MM.1S (cell line): ENCODE results near the gene SLC38A5.

Source experiments
- DNase-seq: peaks from one replicate; pipeline ENCODE4 v3.0.0-alpha.2; 2015
- H2AFZ ChIP-seq: fragments of 300-600 bp; sonication (generic); 2 replicates; pipeline ENCODE4 v1.6.0; 2016; ENCODE audit warnings: antibody characterized with exemption, low read length
- H3F3A ChIP-seq: fragments of 300-600 bp; sonication (generic); 2 replicates; pipeline ENCODE4 v1.6.1; 2016; ENCODE audit warnings: mild to moderate bottlenecking, antibody characterized with exemption, low read length, moderate library complexity, mixed read lengths; ENCODE audit not compliant: insufficient read depth
- H3K27ac ChIP-seq: fragments of 300-600 bp; sonication (generic); 2 replicates; pipeline ENCODE4 v1.5.1; 2016; ENCODE audit warnings: mild to moderate bottlenecking, low read length
- H3K27me3 ChIP-seq: fragments of 300-600 bp; sonication (generic); replicated peaks from 2 replicates; pipeline ENCODE4 v1.6.0; 2016; ENCODE audit warnings: low read length; ENCODE audit not compliant: insufficient read depth
- H3K36me3 ChIP-seq: fragments of 300-600 bp; sonication (generic); replicated peaks from 2 replicates; pipeline ENCODE4 v1.6.1; 2016; ENCODE audit warnings: mild to moderate bottlenecking, low read length, mixed read lengths; ENCODE audit not compliant: insufficient read depth
- H3K4me1 ChIP-seq: fragments of 300-600 bp; sonication (generic); 2 replicates; pipeline ENCODE4 v1.6.1; 2016; ENCODE audit warnings: low read length, mixed read lengths
- H3K4me2 ChIP-seq: fragments of 300-600 bp; sonication (generic); 2 replicates; pipeline ENCODE4 v1.6.0; 2016; ENCODE audit warnings: low read depth, low read length
- H3K4me3 ChIP-seq: fragments of 300-600 bp; sonication (generic); 2 replicates; pipeline ENCODE4 v1.5.1; 2016; ENCODE audit warnings: low read length, mixed read lengths
- H3K79me2 ChIP-seq: fragments of 300-600 bp; sonication (generic); 2 replicates; pipeline ENCODE4 v1.6.1; 2016; ENCODE audit warnings: mixed run types, low read length, mixed read lengths
- H3K9ac ChIP-seq: fragments of 300-600 bp; sonication (generic); 2 replicates; pipeline ENCODE4 v1.6.1; 2016; ENCODE audit warnings: low read length, mixed read lengths
- H3K9me2 ChIP-seq: fragments of 300-600 bp; sonication (generic); replicated peaks from 2 replicates; pipeline ENCODE4 v1.6.1; 2016; ENCODE audit warnings: mild to moderate bottlenecking, low read length, mixed read lengths; ENCODE audit not compliant: insufficient read depth
- H3K9me3 ChIP-seq: fragments of 300-600 bp; sonication (generic); replicated peaks from 2 replicates; pipeline ENCODE4 v1.6.1; 2016; ENCODE audit warnings: mild to moderate bottlenecking, low read length, mixed read lengths; ENCODE audit not compliant: insufficient read depth
- H4K20me1 ChIP-seq: fragments of 300-600 bp; sonication (generic); 2 replicates; pipeline ENCODE4 v1.6.1; 2016; ENCODE audit warnings: mild to moderate bottlenecking, low read length, moderate library complexity, mixed read lengths; ENCODE audit not compliant: insufficient read depth
- CTCF ChIP-seq: fragments of 300-600 bp; sonication (generic); IDR thresholded peaks from 2 replicates; pipeline ENCODE4 v1.5.1; 2016; ENCODE audit warnings: antibody characterized with exemption, low read length, mixed read lengths
- EZH2 ChIP-seq: fragments of 300-600 bp; sonication (generic); optimal IDR thresholded peaks from 2 replicates; pipeline ENCODE3; 2017; ENCODE audit warnings: low read depth, mild to moderate bottlenecking, antibody characterized with exemption, low read length, mixed read lengths
- EZH2phosphoT487 ChIP-seq: fragments of 300-600 bp; sonication (generic); IDR thresholded peaks from 2 replicates; pipeline ENCODE4 v1.6.1; 2018; ENCODE audit warnings: antibody characterized with exemption, low read length

SLC38A5 gene

DNA sequence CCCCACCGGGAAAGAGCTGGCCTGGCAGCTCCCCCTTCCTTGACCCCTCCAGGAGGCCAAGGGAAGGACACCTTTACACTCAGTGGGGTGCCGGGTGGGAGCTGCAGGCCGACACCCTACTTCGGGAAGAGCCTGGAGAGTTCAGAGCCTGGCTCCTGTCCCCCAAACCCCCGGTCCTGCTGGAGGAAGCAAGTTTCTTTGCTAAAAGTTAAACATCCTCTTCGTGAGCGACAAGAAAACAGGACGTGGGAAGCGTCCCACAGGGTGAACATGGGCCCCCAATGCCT lies 3.6 kb upstream of the SLC38A5 start:
- H4K20me1 ChIP-seq: no peaks in the 10 kb centered on the region
- peaks cover 40% of the 10 kb centered on the region for H3K79me2 ChIP-seq
- H3K27me3 ChIP-seq: no peaks in the 10 kb centered on the region
- H3K4me2 ChIP-seq: no peak overlapping the region
- no peaks in the 10 kb centered on the region for H3F3A ChIP-seq
- no peaks in the 10 kb centered on the region for H3K9me2 ChIP-seq
- no peak overlapping the region for H2AFZ ChIP-seq
- no peak overlapping the region for H3K9ac ChIP-seq
- no peaks in the 10 kb centered on the region for H3K36me3 ChIP-seq
- TF ChIP-seq EZH2 (no peak), CTCF (no peak), EZH2phosphoT487 (no peak)
- no peak overlapping the region for H3K27ac ChIP-seq
- no peaks in the 10 kb centered on the region for H3K9me3 ChIP-seq
- H3K4me3 ChIP-seq: no peak overlapping the region
- H3K4me1 ChIP-seq: no peaks in the 10 kb centered on the region
- DNase-seq: no peak

DNA sequence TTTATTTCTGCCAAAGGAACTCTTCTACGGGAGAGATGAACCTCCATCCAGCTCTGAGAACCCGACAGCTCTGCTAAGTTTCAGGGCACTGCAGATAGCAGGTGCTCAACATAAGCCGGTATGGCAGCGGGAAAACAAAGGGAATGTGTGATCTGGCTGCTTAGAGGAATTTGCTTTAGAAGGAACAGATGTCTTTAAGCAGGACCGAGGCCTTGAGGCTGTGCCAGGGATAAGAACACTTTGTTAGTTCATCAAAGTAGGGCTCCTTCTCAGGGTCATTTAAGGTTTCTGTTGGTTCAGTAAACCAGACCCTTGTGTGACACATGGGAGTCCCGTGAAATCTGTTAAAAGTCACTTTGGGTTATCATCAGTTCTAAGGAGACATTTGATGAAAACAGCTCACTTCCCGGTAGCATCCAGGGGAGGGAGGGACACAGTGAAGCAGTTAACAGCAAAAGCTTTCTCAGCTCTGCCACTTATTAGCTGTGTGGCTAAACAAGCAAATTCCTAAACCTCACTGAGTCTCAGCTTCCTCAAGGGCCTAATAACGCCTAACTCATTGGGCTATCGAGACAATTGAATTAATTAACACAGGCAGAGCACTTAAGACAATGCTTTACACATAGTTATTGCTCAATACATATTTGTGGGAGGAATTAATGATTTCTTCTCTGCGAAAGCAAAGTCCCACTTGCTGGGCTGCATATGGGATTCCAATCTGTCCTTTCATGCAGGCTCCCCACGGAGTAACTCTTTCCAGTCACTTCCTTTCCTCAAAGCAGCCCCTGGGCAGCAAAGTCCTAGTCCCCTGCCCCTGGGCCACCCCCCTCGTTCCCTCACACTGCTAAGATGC lies 3.0 kb upstream of the SLC38A5 start:
- TF ChIP-seq CTCF (no peak), EZH2phosphoT487 (no peak), EZH2 (no peak)
- Histone ChIP-seq H3F3A (no peaks in the 10 kb centered on the region), H4K20me1 (no peaks in the 10 kb centered on the region), H3K9me2 (no peaks in the 10 kb centered on the region), H3K9me3 (no peaks in the 10 kb centered on the region), H3K27me3 (no peaks in the 10 kb centered on the region), H2AFZ (no peak overlapping the region), H3K4me1 (no peaks in the 10 kb centered on the region), H3K27ac (no peak overlapping the region), H3K4me2 (no peak overlapping the region), H3K4me3 (no peak overlapping the region), H3K9ac (no peak overlapping the region), H3K79me2 (peaks cover 42% of the 10 kb centered on the region), H3K36me3 (no peaks in the 10 kb centered on the region)
- no peak for DNase-seq

DNA sequence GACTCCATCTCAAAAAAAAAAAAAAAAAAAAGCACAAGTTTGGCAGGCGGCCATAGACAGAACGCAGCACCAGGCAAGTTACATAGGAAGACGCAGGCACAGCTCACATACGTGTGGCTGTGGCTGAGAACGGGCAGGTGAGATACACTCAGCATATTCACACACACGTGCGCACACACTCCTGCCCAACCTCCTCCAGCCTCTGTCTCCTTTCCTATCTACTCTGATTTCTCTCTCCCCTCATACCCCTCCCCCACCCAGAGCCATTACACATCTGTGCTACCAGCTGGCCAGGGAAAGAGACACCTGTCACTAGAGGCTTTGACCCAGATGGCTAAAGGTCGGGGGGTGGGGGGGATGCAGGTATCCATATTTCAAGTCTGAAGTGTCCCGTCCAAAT lies 2.2 kb upstream of the SLC38A5 start:
- no peaks in the 10 kb centered on the region for H3K36me3 ChIP-seq
- no peaks in the 10 kb centered on the region for H3K27me3 ChIP-seq
- H2AFZ ChIP-seq: no peak overlapping the region
- H4K20me1 ChIP-seq: no peaks in the 10 kb centered on the region
- no peak overlapping the region for H3K9ac ChIP-seq
- peaks cover 42% of the 10 kb centered on the region for H3K79me2 ChIP-seq
- no peaks in the 10 kb centered on the region for H3K4me1 ChIP-seq
- H3K9me2 ChIP-seq: no peaks in the 10 kb centered on the region
- TF ChIP-seq EZH2: no peak
- no peak for TF ChIP-seq CTCF
- no peak for TF ChIP-seq EZH2phosphoT487
- H3K4me3 ChIP-seq: no peak overlapping the region
- H3F3A ChIP-seq: no peaks in the 10 kb centered on the region
- DNase-seq: no peak
- H3K9me3 ChIP-seq: no peaks in the 10 kb centered on the region
- no peak overlapping the region for H3K27ac ChIP-seq
- H3K4me2 ChIP-seq: no peak overlapping the region
